ENCODE data around the gene ZNF862. TPM values are rescaled to one million over a fixed set of nuclear protein-coding genes. Genes with fewer than 3 reads are reported as not detected.

ZNF862 gene
- polyA plus RNA-seq, 1 of the 3 experiments (the other 2 are of a cell fraction) = 17.3 TPM

GRCh38 chr7:149806726-149807125 is 31.4 kb upstream of the ZNF862 start:
- H3K4me2 ChIP-seq = no peak overlapping the region
- no peaks in the 10 kb centered on the region for H3K9me3 ChIP-seq
- CTCF ChIA-PET = interaction anchor here (0.7 to 8.2 kb wide), 31 partner anchors 14 to 503 kb away, joined by 3 to 189 read pairs (median 5); partner anchors contain the start of genes ZNF467 and ZNF862
- no peaks in the 10 kb centered on the region; a peak in 1 of 4 replicates for H3K4me1 ChIP-seq (ENCODE audit: control insufficient read depth in 1 of 2, insufficient read depth in 2 of 2, low read depth in 1 of 2, low read length in 1 of 2)
- H4K20me1 ChIP-seq (ENCODE audit: insufficient read depth) = no peaks in the 10 kb centered on the region
- POLR2A ChIA-PET = interaction anchor here (2.2 kb wide), 1 partner anchor 32 kb away, joined by 10 read pairs; the partner anchor contains the start of gene ZNF862
- H3K9ac ChIP-seq = no peak overlapping the region
- H3K4me3 ChIP-seq (ENCODE audit: low read depth in 2 of 2, low read length in 1 of 2) = no peak overlapping the region
- no peaks in the 10 kb centered on the region for H3K9me2 ChIP-seq
- H3F3A ChIP-seq (replicated peaks; ENCODE audit: insufficient read depth) = no peaks in the 10 kb centered on the region
- no peaks in the 10 kb centered on the region for H3K79me2 ChIP-seq (ENCODE audit: insufficient read depth)
- H3K27ac ChIP-seq (ENCODE audit: low read depth in 2 of 2, low read length in 1 of 2) = no peak overlapping the region
- H3K27me3 ChIP-seq (ENCODE audit: insufficient read depth) = peaks cover 22% of the 10 kb centered on the region
- no peaks in the 10 kb centered on the region for H3K36me3 ChIP-seq (replicated peaks in 1 of 2; ENCODE audit: control insufficient read depth in 1 of 2, insufficient read depth in 2 of 2, low read length in 1 of 2)
- WGBS (ENCODE audit: low lambda C conversion rate) = 27% methylated on average over 16 of the region's 16 CpGs
- TF ChIP-seq NRF1 (IDR thresholded peaks at IDR 0.05; ENCODE audit: low read depth, low read length) (no peak), TEAD4 (IDR thresholded peaks at IDR 0.05; ENCODE audit: borderline replicate concordance, insufficient read depth) (no peak), EZH2phosphoT487 (IDR thresholded peaks at IDR 0.05; ENCODE audit: borderline replicate concordance, low read depth) (no peak), MEF2A (IDR thresholded peaks at IDR 0.05; ENCODE audit: borderline replicate concordance, low read depth) (no peak), SIN3A (IDR thresholded peaks at IDR 0.05; ENCODE audit: borderline replicate concordance, low read depth, low read length) (no peak), TAF1 (IDR thresholded peaks at IDR 0.05; ENCODE audit: borderline replicate concordance, low read depth, low read length) (no peak)
- no peak overlapping the region for H2AFZ ChIP-seq (ENCODE audit: low read depth)
- no peak for DNase-seq

GRCh38 chr7:149808311-149808710 is 29.9 kb upstream of the ZNF862 start:
- H3K4me2 ChIP-seq = no peak overlapping the region
- no peaks in the 10 kb centered on the region for H3K36me3 ChIP-seq (replicated peaks in 1 of 2; ENCODE audit: control insufficient read depth in 1 of 2, insufficient read depth in 2 of 2, low read length in 1 of 2)
- no peak overlapping the region for H3K4me3 ChIP-seq (ENCODE audit: low read depth in 2 of 2, low read length in 1 of 2)
- H4K20me1 ChIP-seq (ENCODE audit: insufficient read depth) = no peaks in the 10 kb centered on the region
- peaks cover 22% of the 10 kb centered on the region for H3K27me3 ChIP-seq (ENCODE audit: insufficient read depth)
- H3K27ac ChIP-seq (ENCODE audit: low read depth in 2 of 2, low read length in 1 of 2) = no peak overlapping the region
- H3F3A ChIP-seq (replicated peaks; ENCODE audit: insufficient read depth) = no peaks in the 10 kb centered on the region
- TF ChIP-seq RCOR1 (IDR thresholded peaks at IDR 0.05; ENCODE audit: low read length) (no peak), RFX5 (IDR thresholded peaks at IDR 0.05; ENCODE audit: low read length) (no peak), USF2 (IDR thresholded peaks at IDR 0.05; ENCODE audit: borderline replicate concordance, low read depth, low read length) (no peak), RXRA (IDR thresholded peaks at IDR 0.05; ENCODE audit: borderline replicate concordance, low read depth) (no peak), SIN3A (IDR thresholded peaks at IDR 0.05; ENCODE audit: borderline replicate concordance, low read depth, low read length) (no peak), JUND (IDR thresholded peaks at IDR 0.05) (no peak), PBX3 (IDR thresholded peaks at IDR 0.05) (no peak), USF1 (IDR thresholded peaks at IDR 0.05; ENCODE audit: borderline replicate concordance, low read depth) (no peak), CHD2 (IDR thresholded peaks at IDR 0.05; ENCODE audit: low read length, partially characterized antibody) (no peak), NFIC (IDR thresholded peaks at IDR 0.05; ENCODE audit: borderline replicate concordance) (no peak)
- ChIA-PET CTCF (interaction anchor here (0.6 to 8.2 kb wide), 14 partner anchors 12 to 409 kb away, joined by 3 to 189 read pairs (median 11); partner anchors contain the start of gene ZNF862), POLR2A (interaction anchor here (2.2 kb wide), 1 partner anchor 30 kb away, joined by 10 read pairs; the partner anchor contains the start of gene ZNF862)
- no peaks in the 10 kb centered on the region for H3K79me2 ChIP-seq (ENCODE audit: insufficient read depth)
- DNase-seq = no peak
- H3K4me1 ChIP-seq (ENCODE audit: control insufficient read depth in 1 of 2, insufficient read depth in 2 of 2, low read depth in 1 of 2, low read length in 1 of 2) = no peaks in the 10 kb centered on the region; a peak in 1 of 4 replicates
- 67% methylated on average over 7 of the region's 10 CpGs for WGBS (ENCODE audit: low lambda C conversion rate)
- no peaks in the 10 kb centered on the region for H3K9me2 ChIP-seq
- no peaks in the 10 kb centered on the region for H3K9me3 ChIP-seq
- no peak overlapping the region for H3K9ac ChIP-seq
- H2AFZ ChIP-seq (ENCODE audit: low read depth) = no peak overlapping the region
